Mesothelial cell of epicardium (in vitro differentiated cells): ENCODE results near the gene PITPNC1. TPM values are rescaled to one million over a fixed set of nuclear protein-coding genes. Genes with fewer than 3 reads are reported as not detected.
A peak's percentile ranks its signal among the peaks of the same experiment; 100 is the strongest.

Experiments
- DNase-seq, 2 experiments: peaks; one replicate each; pipeline ENCODE4 v3.0.0; 2021; ENCODE audit warnings: low spot score in 2 of 2; ENCODE audit not compliant: unreplicated experiment in 2 of 2
- H3K27ac Mint-ChIP-seq: 2 replicates; pipeline ENCODE4 v1.8.0; 2021; ENCODE audit warnings: mixed read lengths
- H3K27me3 Mint-ChIP-seq: 2 replicates; pipeline ENCODE4 v1.8.0; 2021; ENCODE audit warnings: low read depth, mixed read lengths
- H3K36me3 Mint-ChIP-seq: 2 replicates; pipeline ENCODE4 v1.8.0; 2021; ENCODE audit warnings: mixed read lengths
- H3K4me1 Mint-ChIP-seq: 2 replicates; pipeline ENCODE4 v1.8.0; 2021; ENCODE audit warnings: mixed read lengths
- H3K4me3 Mint-ChIP-seq: 2 replicates; pipeline ENCODE4 v1.8.0; 2021; ENCODE audit warnings: mild to moderate bottlenecking, moderate library complexity, mixed read lengths
- H3K9me3 Mint-ChIP-seq: 2 replicates; pipeline ENCODE4 v1.8.0; 2021; ENCODE audit warnings: mixed read lengths
- CTCF ChIP-seq: fragments of 200-600 bp; sonication (generic); IDR thresholded peaks from one replicate; pipeline ENCODE4 v1.5.0; 2021; ENCODE audit warnings: antibody characterized with exemption; ENCODE audit not compliant: unreplicated experiment
- total RNA-seq: library from RNA; stranded (reverse); gene quantifications from 3 replicates; pipeline ENCODE4 v1.2.1, GENCODE V29; 2021

The PITPNC1 gene
- total RNA-seq, 1 donor from 2014 or later: 19.9 TPM

- no peak for DNase-seq
- no peak for TF ChIP-seq CTCF
- H3K27ac Mint-ChIP-seq: no peak overlapping the region
- H3K4me1 Mint-ChIP-seq: peaks cover 6% of the 10 kb centered on the region
- H3K4me3 Mint-ChIP-seq: no peak overlapping the region
- H3K27me3 Mint-ChIP-seq: no peaks in the 10 kb centered on the region
- H3K36me3 Mint-ChIP-seq: peaks cover 12% of the 10 kb centered on the region
- peaks cover 15% of the 10 kb centered on the region for H3K9me3 Mint-ChIP-seq
Measured at GRCh38 chr17:67600408-67600807, 223.3 kb downstream of the PITPNC1 start.

- no peak for DNase-seq
- H3K4me1 Mint-ChIP-seq: peaks cover 18% of the 10 kb centered on the region
- no peak overlapping the region for H3K27ac Mint-ChIP-seq
- H3K9me3 Mint-ChIP-seq: peaks cover 15% of the 10 kb centered on the region
- H3K36me3 Mint-ChIP-seq: peaks cover 12% of the 10 kb centered on the region
- no peak for TF ChIP-seq CTCF
- no peaks in the 10 kb centered on the region for H3K27me3 Mint-ChIP-seq
- H3K4me3 Mint-ChIP-seq: no peak overlapping the region
Measured at GRCh38 chr17:67601897-67602296, 224.8 kb downstream of the PITPNC1 start.

GRCh38 chr17:67602444-67602843 lies 225.4 kb downstream of the PITPNC1 start:
- peaks cover 15% of the 10 kb centered on the region for H3K9me3 Mint-ChIP-seq
- no peak overlapping the region for H3K4me3 Mint-ChIP-seq
- DNase-seq: no peak
- peaks cover 23% of the 10 kb centered on the region for H3K4me1 Mint-ChIP-seq
- H3K27ac Mint-ChIP-seq: no peak overlapping the region
- TF ChIP-seq CTCF: no peak
- H3K36me3 Mint-ChIP-seq: peaks cover 12% of the 10 kb centered on the region
- no peaks in the 10 kb centered on the region for H3K27me3 Mint-ChIP-seq

DNA sequence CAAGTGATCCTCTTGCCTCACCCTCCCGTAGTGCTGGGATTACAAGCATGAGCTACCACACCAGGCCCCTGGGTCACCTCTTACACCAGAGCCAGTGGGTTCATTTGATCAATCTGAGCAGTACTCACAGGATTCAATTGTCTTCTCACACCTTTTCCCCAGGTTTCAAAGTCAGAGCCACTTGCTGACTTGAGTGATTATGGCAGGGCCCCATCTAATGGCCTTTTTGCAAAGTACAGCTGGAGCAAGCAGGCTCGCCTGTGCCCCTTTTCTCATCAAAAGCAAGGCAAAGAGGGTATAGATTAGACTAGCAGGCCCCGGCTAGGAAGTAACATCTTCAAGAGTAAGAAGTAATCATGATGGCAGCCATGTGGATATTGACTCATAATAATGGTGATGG lies 225.9 kb downstream of the PITPNC1 start:
- DNase-seq: no peak
- peaks cover 12% of the 10 kb centered on the region for H3K36me3 Mint-ChIP-seq
- H3K27ac Mint-ChIP-seq: no peak overlapping the region
- no peak overlapping the region for H3K4me3 Mint-ChIP-seq
- TF ChIP-seq CTCF: no peak
- peaks cover 24% of the 10 kb centered on the region for H3K4me1 Mint-ChIP-seq
- H3K27me3 Mint-ChIP-seq: no peaks in the 10 kb centered on the region
- peaks cover 15% of the 10 kb centered on the region for H3K9me3 Mint-ChIP-seq

GRCh38 chr17:67605256-67605912 lies 228.3 kb downstream of the PITPNC1 start:
- Mint-ChIP-seq H3K4me3 (no peak overlapping the region), H3K36me3 (peaks cover 1% of the 10 kb centered on the region), H3K4me1 (peaks cover 26% of the 10 kb centered on the region), H3K27ac (no peak overlapping the region), H3K27me3 (no peaks in the 10 kb centered on the region), H3K9me3 (peaks cover 1% of the 10 kb centered on the region)
- DNase-seq: no peak
- no peak for TF ChIP-seq CTCF

- H3K4me1 Mint-ChIP-seq: peaks cover 26% of the 10 kb centered on the region
- peak in 1 of 2 experiments; percentile 70 for DNase-seq
- H3K27ac Mint-ChIP-seq: no peak overlapping the region
- H3K4me3 Mint-ChIP-seq: no peak overlapping the region
- TF ChIP-seq CTCF: no peak
- no peaks in the 10 kb centered on the region for H3K9me3 Mint-ChIP-seq
- no peaks in the 10 kb centered on the region for H3K27me3 Mint-ChIP-seq
- H3K36me3 Mint-ChIP-seq: peaks cover 1% of the 10 kb centered on the region
Measured at GRCh38 chr17:67606471-67606870, 229.4 kb downstream of the PITPNC1 start.
